Hepatocyte (in vitro differentiated cells): ENCODE data around the gene RPS21.

Experiments
- CTCF ChIP-seq: fragments of 200-600 bp; sonication (generic); IDR thresholded peaks from 2 replicates; pipeline ENCODE4 v1.5.1; 2016; ENCODE audit warnings: antibody characterized with exemption, mild to moderate bottlenecking; ENCODE audit not compliant: poor library complexity
- EZH2 ChIP-seq: fragments of 200-600 bp; sonication (generic); IDR thresholded peaks from 2 replicates; pipeline ENCODE4 v1.6.1; 2016; ENCODE audit warnings: antibody characterized with exemption, mild to moderate bottlenecking, borderline replicate concordance

GRCh38 chr20:62337558-62338293 is 49.2 kb upstream of the RPS21 start:
- TF ChIP-seq EZH2 = no peak
- TF ChIP-seq CTCF = no peak
